ENCODE results near the gene SMLR1.

The SMLR1 gene

GRCh38 chr6:130852844-130853554, 25.8 kb downstream of the SMLR1 start:
- no peak for DNase-seq (ENCODE audit: low read depth)

- no peak for DNase-seq (ENCODE audit: low read depth)
Measured at GRCh38 chr6:130853555-130854183, 26.5 kb downstream of the SMLR1 start.

- DNase-seq (ENCODE audit: low read depth) = no peak
Measured at GRCh38 chr6:130858054-130858453, 30.8 kb downstream of the SMLR1 start.

- no peak for DNase-seq (ENCODE audit: low read depth)
Measured at GRCh38 chr6:130858498-130859160, 31.4 kb downstream of the SMLR1 start.

GRCh38 chr6:130859161-130859867, 32.1 kb downstream of the SMLR1 start:
- DNase-seq (ENCODE audit: low read depth) = no peak

- no peak for DNase-seq (ENCODE audit: low read depth)
Measured at GRCh38 chr6:130862370-130862769, 35.2 kb downstream of the SMLR1 start.

GRCh38 chr6:130863415-130864230, 36.4 kb downstream of the SMLR1 start:
- no peak for DNase-seq (ENCODE audit: low read depth)

- no peak for DNase-seq (ENCODE audit: low read depth)
Measured at GRCh38 chr6:130864344-130864743, 37.1 kb downstream of the SMLR1 start.

- DNase-seq (ENCODE audit: low read depth) = no peak
Measured at GRCh38 chr6:130865793-130866192, 38.6 kb downstream of the SMLR1 start.

GRCh38 chr6:130869681-130870080, 42.5 kb downstream of the SMLR1 start:
- DNase-seq (ENCODE audit: low read depth) = no peak

GRCh38 chr6:130870179-130870880, 43.1 kb downstream of the SMLR1 start:
- no peak for DNase-seq (ENCODE audit: low read depth)

GRCh38 chr6:130872250-130873095, 45.3 kb downstream of the SMLR1 start:
- peak; percentile 61 for DNase-seq (ENCODE audit: low read depth)

- no peak for DNase-seq (ENCODE audit: low read depth)
Measured at GRCh38 chr6:130873746-130874145, 46.5 kb downstream of the SMLR1 start.

- no peak for DNase-seq (ENCODE audit: low read depth)
Measured at GRCh38 chr6:130879826-130880225, 52.6 kb downstream of the SMLR1 start.

- DNase-seq (ENCODE audit: low read depth) = no peak
Measured at GRCh38 chr6:130882370-130882769, 55.2 kb downstream of the SMLR1 start.

GRCh38 chr6:130885392-130886192, 58.4 kb downstream of the SMLR1 start:
- peak; percentile 64 for DNase-seq (ENCODE audit: low read depth)

All from stimulated activated CD8-positive, alpha-beta memory T cell treated with anti-CD3 and anti-CD28 coated beads, Interleukin-12 subunit alpha, Interleukin-12 subunit beta, amount 100 ng/mL, for 1 hour (primary cell).